HG03439 (cell line): ENCODE measurements around the gene ATG2A.

Source experiments
- ATAC-seq: cut with Tn5 transposase; IDR thresholded peaks from one replicate; pipeline ENCODE4 v1.9.1; 2021; ENCODE audit warnings: mild to moderate bottlenecking, moderate library complexity; ENCODE audit not compliant: unreplicated experiment

The ATG2A gene

DNA sequence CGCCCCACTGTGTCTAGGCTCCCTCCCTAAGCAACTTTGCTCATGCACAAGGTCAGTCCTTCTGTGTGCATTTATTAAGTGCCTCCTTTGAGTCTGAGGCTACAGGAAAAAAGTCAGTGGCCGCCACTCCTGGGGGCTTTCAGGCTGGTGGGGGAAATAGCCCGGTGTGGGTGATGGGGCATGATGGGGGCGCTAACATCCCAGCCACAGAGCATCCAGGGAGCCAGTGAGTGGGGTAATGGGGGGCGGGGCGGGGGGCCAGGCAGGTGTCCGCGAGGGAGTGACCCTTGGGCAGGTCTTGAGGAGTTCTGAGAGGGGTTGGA lies 28.6 kb downstream of the ATG2A start:
- ATAC-seq, result no peak

- no peak for ATAC-seq
Observed at GRCh38 chr11:64887757-64888405, 29.1 kb downstream of the ATG2A start.

DNA sequence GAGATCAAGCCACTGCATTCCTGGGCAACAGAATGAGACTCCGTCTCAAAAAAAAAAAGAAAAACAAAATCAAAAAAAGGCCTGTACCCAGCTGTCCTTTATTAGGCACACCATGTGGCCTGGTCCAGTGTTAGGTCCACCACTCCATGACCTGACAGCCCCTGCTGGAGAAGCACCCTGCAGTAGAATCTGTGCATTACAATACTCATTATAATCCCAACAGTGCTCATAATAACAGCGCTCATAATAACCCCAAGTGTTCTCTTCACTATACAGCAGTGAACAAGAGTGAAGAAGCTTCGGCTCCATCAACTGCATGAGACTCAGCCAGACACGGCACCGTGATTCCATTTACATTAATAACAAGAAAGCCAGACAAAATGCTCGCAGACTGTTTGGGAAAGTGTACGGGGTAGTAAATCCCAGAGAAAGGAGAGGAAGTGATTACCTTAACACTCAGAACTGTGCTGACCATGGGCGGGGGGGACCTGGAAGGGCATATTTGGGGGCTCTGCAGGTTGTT lies 29.7 kb downstream of the ATG2A start:
- ATAC-seq, result no peak

GRCh38 chr11:64885367-64886286 lies 31.4 kb downstream of the ATG2A start:
- no peak for ATAC-seq

- ATAC-seq, result no peak
Observed at GRCh38 chr11:64884019-64884418, 33.0 kb downstream of the ATG2A start.

DNA sequence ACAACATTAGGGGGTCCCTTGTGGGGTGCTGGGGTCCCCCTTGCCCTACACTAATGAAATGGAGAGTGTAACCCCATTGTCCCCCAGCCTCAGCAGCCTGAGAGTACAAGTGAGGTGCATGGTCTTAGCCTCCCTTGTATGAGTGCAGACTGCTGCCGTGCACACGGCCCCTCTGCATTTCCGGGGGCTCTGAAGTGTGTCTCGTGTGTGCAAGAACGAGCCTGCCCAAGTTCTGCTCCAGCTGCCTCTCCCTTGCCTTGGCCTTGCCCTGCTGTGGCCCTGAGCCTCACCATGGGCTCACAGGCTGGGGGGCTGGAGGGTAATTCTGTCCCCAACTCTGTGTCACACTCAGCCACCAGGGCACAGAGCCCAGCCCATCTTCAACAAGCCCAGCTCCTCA lies 33.4 kb downstream of the ATG2A start:
- no peak for ATAC-seq

- ATAC-seq, result no peak
Observed at GRCh38 chr11:64882243-64882642, 34.8 kb downstream of the ATG2A start.

DNA sequence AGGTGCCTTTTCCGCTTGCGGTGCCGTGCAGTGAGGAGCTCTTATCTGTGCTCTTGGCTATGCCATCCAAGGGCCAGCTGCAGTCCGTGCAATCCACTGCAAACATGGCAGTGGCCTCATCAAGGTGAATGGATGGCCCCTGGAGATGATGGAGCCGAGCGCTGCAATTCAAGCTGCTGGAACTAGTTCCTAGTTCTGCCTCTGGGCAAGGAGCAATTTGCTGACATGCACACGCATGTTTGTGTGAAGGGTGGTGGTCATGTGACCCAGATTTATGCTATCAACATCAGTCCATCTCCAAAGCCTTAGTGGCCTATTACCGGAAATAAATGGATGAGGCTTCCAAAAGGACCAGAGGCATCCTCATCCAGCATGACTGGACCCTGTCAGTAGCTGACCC lies 35.5 kb downstream of the ATG2A start:
- ATAC-seq, result no peak

DNA sequence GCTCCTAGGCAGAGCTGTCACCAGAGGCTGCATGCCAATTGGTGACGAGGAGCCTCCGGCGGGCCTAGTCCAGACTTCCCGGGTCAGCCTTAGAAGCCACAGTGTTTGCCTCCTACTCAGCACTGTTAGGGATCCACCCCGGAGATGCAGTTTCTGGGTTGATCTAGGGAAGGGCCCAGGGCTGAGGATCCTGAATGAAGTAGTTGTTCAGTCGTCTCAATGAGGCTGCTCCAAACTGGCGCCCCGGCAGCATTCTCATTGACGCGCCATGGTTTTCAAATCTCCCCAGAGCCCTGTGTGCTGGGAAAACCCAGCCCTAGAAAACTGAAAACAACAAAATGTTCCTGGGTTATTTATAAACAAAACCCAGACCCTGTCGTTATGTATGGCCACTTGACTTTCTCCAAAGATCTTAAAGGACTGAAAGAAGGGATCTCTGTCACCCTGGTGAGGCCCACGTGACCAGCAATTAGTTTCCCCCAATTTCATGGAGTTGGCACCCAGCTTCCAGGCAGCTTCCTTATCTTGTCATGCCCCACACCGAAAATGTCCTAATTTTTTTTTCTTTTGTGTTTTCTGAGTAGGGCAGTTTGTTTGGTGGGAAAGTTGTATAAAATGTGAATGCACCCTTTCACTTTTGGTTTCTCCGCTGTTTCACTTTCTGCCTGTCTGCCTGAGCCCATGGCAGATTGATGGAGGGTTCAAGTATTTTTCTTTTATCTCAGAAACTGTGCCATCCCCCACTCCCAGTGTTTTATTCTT lies 36.6 kb downstream of the ATG2A start:
- no peak for ATAC-seq

DNA sequence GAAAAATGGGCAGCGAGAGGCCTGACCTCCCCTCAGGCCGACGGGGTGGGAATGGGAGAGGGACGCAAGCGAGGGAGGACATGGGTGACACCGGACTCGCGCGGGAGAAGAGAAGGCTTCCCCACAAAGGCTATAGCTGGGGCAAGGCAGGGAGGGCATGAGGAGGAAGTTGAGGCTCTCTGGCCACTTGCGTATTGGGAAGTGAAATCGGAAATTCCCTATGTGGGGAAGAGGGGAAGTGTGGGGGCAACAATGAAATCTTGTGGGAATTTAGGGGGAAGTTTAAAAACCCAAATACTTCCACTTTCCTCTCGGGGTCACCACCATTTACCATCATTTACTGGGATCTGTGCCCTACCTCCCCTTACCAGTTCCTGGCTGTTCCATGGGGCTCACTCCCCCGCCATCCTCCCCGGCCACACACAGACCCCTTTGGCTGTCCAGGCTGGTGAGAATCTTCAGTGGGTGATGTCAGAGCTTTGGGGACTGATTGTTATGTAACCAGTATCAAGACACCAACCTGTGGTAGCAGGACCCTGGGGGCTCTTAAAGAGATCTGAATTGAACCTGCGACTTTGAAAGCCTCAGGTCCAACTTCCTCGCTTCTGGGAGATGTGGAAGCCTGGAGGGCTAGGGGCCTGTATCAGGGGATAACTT lies 37.6 kb downstream of the ATG2A start:
- no peak for ATAC-seq

GRCh38 chr11:64878494-64879243 lies 38.3 kb downstream of the ATG2A start, which contains the start of gene EHD1:
Gene EHD1, minus strand, starts transcription at chr11:64878621. Its CDS starts 157 bp downstream, at chr11:64878464.
- peak; percentile 75 for ATAC-seq

DNA sequence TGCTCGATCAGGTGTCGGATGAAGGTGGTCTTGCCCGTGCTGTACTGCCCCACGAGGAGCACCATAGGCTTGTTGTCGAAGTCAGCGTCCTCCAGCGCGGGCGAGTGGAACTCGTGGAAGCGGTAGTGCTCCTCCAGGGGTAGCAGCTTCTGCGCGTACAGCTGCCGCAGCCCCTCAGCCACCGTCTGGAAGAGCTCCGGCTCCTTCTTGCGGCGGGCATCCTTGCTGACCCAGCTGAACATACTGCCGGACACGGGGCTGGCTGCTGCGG lies 38.9 kb downstream of the ATG2A start:
- ATAC-seq, result no peak

GRCh38 chr11:64877390-64878222 lies 39.4 kb downstream of the ATG2A start:
- ATAC-seq, result no peak

DNA sequence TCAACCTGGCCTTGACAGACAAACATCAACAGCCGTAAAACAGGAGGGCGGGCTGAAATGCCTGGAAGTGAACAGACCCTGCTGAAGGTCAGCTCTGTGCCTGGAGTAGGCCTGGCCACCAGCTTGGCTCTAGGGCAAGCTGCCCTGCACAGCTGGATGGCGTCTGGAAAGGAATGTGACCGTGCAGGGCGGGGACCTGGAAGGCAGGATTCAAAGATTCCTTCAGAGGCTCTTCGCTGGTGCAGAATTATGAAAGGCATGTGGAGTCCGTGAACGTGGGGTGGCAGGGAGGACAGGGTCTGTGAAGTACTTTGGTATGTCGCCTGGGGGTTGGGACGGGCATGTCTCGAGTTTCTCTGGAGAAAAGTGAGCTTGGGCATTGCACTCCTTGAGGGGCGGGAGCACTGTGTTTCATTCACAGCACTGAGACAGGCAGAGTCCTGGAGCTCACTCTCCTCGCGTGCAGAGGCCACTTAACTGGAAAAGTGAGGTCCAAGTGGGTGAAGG lies 40.1 kb downstream of the ATG2A start:
- ATAC-seq, result no peak

DNA sequence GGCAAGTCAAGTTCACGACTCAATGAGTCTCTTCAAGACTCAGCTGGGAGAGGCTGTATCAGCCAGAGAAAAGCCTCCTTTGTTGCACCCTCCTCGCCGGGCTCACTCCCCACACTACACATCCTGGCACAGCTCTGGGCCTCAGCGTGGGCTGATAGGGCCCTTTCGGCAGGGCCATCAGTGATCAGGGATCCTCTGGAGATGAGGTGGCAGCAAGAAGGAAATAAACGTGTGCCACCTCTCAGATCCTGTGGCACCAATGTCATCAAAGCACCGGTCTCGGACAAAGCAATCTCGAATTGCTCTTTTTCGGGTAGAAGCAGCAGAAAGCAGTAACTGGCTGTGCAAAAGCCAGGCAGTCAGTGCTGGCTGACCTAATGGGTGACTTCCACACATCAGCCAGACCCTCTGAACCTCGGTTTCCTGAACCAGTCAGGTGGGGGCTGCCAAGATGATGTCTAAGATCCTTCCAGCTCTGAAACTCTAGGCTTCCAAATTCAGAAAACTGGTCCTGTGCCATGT lies 40.7 kb downstream of the ATG2A start:
- no peak for ATAC-seq

DNA sequence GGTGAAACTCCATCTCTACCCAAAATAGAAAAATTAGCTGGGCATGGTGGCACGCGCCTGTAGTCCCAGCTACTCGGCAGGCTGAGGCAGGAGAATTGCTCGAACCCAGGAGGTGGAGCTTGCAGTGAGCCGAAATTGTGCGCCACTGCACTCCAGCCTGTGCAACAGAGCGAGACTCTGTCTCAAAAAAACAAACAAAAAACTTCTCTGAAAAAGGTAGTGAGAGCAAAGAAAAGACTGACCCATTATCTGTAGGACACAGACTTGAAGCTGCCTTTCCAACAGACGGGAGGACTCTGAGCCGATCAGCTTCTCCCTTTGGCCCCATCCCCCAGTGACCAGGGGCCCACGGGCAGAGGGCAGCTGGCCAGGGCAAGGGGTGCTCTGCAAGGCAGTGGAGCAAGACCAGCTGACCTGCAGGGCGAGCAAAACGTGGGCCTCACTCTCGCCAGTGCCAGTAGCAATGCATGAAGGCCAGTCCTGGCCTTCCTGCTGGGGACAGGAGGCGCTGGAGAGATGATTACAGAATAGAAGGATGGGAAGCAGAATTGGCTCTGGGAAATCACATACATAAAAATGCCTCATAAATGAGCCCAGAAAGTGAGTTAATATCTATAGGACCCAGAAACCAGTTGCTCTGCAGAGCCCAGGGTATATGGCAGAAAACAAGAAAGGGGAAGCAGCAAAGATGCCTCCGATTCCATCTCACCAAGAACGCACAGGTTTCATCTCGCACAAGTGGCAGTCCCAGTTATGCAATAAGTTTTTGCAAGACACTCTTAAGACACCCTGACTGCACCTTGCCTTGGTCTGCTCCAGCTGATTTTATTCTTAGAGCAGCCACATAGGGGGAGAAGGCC lies 41.4 kb downstream of the ATG2A start:
- ATAC-seq, result no peak

DNA sequence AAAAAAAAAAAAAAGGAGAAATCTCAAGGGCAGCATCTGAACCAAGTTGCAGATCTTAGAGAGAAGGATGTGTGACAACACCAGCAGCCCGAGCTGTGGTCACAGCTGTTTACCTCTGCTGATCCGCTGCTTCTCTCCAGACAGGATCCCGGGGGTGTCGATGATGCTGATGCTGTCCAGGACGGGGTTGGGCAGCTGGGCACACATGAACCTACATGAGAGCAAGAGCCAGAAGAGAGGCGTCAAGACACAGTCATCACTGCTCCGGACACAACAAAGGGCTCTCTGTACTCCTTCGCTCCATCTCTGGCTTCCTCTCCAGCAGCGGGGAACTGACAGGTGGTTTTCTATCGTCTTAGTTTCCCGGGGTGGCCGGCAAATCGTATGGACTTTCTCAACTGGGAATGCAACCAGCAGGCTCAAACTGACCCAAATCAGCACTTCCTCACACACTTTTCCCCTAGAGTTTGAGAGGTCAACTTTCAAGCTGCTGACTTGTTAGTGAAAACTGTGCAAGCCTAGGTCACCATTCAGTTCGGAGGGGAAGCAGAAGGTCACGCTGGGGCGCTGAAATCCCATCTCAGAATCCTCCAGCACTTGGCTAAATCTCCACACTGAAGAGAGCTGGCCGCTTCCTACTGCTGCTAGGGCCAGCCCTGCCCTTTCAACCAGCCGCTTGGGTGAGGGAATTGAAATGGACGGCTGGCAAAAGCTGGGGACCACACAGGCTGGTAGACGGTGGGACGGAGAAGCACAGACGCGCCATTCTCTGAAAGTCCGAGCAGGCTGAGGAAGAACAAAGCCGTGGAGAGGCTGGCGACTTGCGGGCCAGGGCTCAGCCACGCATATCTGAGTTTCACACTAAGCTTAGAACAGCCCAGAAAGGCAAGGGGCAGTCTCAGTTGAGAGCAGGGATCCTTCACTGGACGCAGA lies 42.4 kb downstream of the ATG2A start:
- ATAC-seq, result no peak
